WTC11 (cell line): ENCODE measurements around the gene WASF3. TPM values are rescaled to one million over a fixed set of nuclear protein-coding genes. Genes with fewer than 3 reads are reported as not detected.

ENCODE experiments used
- ATAC-seq: fragments of 200-7000 bp; cut with Tn5 transposase; 2 replicates; pipeline ENCODE4 v1.10.0; 2021; ENCODE audit warnings: mild to moderate bottlenecking, moderate library complexity
- CTCF ChIA-PET: fragments of 300-600 bp; sonication (Branson Sonifier 250); formaldehyde crosslinking; loops from one replicate; lab custom pipeline; 2021; ENCODE audit warnings: antibody characterized with exemption; lab: Charles Lee
- POLR2A ChIA-PET: fragments of 350-600 bp; sonication (Branson Sonifier 250); formaldehyde crosslinking; loops from one replicate; lab custom pipeline; 2021; ENCODE audit warnings: antibody characterized with exemption; lab: Charles Lee
- DNase-seq: peaks from one replicate; pipeline ENCODE4 v3.0.0; 2021; ENCODE audit warnings: low spot score
- H3K27ac Mint-ChIP-seq: 2 replicates; pipeline ENCODE4 v1.8.0; 2021; ENCODE audit warnings: mixed read lengths
- H3K27me3 Mint-ChIP-seq: 2 replicates; pipeline ENCODE4 v1.8.0; 2021; ENCODE audit warnings: low read depth, mild to moderate bottlenecking, moderate library complexity, mixed read lengths
- H3K36me3 Mint-ChIP-seq: 2 replicates; pipeline ENCODE4 v1.8.0; 2021; ENCODE audit warnings: mixed read lengths
- H3K4me1 Mint-ChIP-seq: 2 replicates; pipeline ENCODE4 v1.8.0; 2022; ENCODE audit warnings: mixed read lengths
- H3K4me3 Mint-ChIP-seq: 2 replicates; pipeline ENCODE4 v1.8.0; 2021; ENCODE audit warnings: mild to moderate bottlenecking, moderate library complexity, mixed read lengths
- H3K9me3 Mint-ChIP-seq: 2 replicates; pipeline ENCODE4 v1.8.0; 2021; ENCODE audit warnings: mixed read lengths
- E2F4 ChIP-seq: sonication (generic); formaldehyde crosslinking; IDR thresholded peaks from 2 replicates; pipeline ENCODE4 v1.8.1; 2022; ENCODE audit warnings: low read depth, mild to moderate bottlenecking, moderate library complexity, missing genetic modification reagents, borderline replicate concordance
- E2F5 ChIP-seq: sonication (generic); formaldehyde crosslinking; IDR thresholded peaks from 2 replicates; pipeline ENCODE4 v1.8.1; 2022; ENCODE audit warnings: mild to moderate bottlenecking, moderate library complexity, missing genetic modification reagents
- ELF4 ChIP-seq: sonication (generic); formaldehyde crosslinking; IDR thresholded peaks from 2 replicates; pipeline ENCODE4 v1.8.1; 2022; ENCODE audit warnings: low read depth, mild to moderate bottlenecking, moderate library complexity, missing genetic modification reagents
- EMX1 ChIP-seq: fragments of 250-450 bp; sonication (Bioruptor Pico); IDR thresholded peaks from 2 replicates; pipeline ENCODE4 v1.8.0; 2021; ENCODE audit warnings: mild to moderate bottlenecking
- FOXP1 ChIP-seq: sonication (generic); formaldehyde crosslinking; IDR thresholded peaks from 2 replicates; pipeline ENCODE4 v1.8.0; 2022; ENCODE audit warnings: missing genetic modification reagents, mild to moderate bottlenecking, moderate library complexity, borderline replicate concordance
- HMGA2 ChIP-seq: fragments of 250-450 bp; sonication (Bioruptor Pico); IDR thresholded peaks from 2 replicates; pipeline ENCODE4 v1.4.0; 2021; ENCODE audit warnings: mild to moderate bottlenecking, moderate library complexity
- IRF2 ChIP-seq: sonication (generic); formaldehyde crosslinking; IDR thresholded peaks from 2 replicates; pipeline ENCODE4 v1.8.0; 2022; ENCODE audit warnings: low read depth, missing genetic modification reagents, borderline replicate concordance
- JAZF1 ChIP-seq: fragments of 250-450 bp; sonication (Bioruptor Pico); IDR thresholded peaks from 2 replicates; pipeline ENCODE4 v1.9.0; 2021; ENCODE audit warnings: moderate library complexity, mild to moderate bottlenecking, inconsistent platforms
- MAX ChIP-seq: sonication (generic); formaldehyde crosslinking; IDR thresholded peaks from 2 replicates; pipeline ENCODE4 v1.8.0; 2022; ENCODE audit warnings: mild to moderate bottlenecking, missing genetic modification reagents
- NFE2L1 ChIP-seq: sonication (generic); formaldehyde crosslinking; IDR thresholded peaks from 2 replicates; pipeline ENCODE4 v1.8.1; 2023; ENCODE audit warnings: missing genetic modification reagents
- NFYB ChIP-seq: sonication (generic); formaldehyde crosslinking; conservative IDR thresholded peaks from 2 replicates; pipeline ENCODE4 v1.8.0; 2022; ENCODE audit warnings: low read depth, missing genetic modification reagents
- PREB ChIP-seq: sonication (generic); formaldehyde crosslinking; IDR thresholded peaks from 2 replicates; pipeline ENCODE4 v1.8.1; 2022; ENCODE audit warnings: mild to moderate bottlenecking, missing genetic modification reagents, moderate library complexity, borderline replicate concordance
- PRRX2 ChIP-seq: fragments of 250-450 bp; sonication (Bioruptor Pico); IDR thresholded peaks from 2 replicates; pipeline ENCODE4 v1.8.0; 2021; ENCODE audit warnings: mild to moderate bottlenecking
- RELA ChIP-seq: sonication (generic); formaldehyde crosslinking; IDR thresholded peaks from 2 replicates; pipeline ENCODE4 v1.8.1; 2022; ENCODE audit warnings: missing genetic modification reagents, mild to moderate bottlenecking, borderline replicate concordance
- TEAD4 ChIP-seq: sonication (generic); formaldehyde crosslinking; IDR thresholded peaks from 2 replicates; pipeline ENCODE4 v1.8.0; 2022; ENCODE audit warnings: mild to moderate bottlenecking, missing genetic modification reagents
- TP53 ChIP-seq: sonication (generic); formaldehyde crosslinking; IDR thresholded peaks from 2 replicates; pipeline ENCODE4 v1.8.1; 2023; ENCODE audit warnings: mild to moderate bottlenecking, missing genetic modification reagents
- USF2 ChIP-seq: sonication (generic); formaldehyde crosslinking; IDR thresholded peaks from 2 replicates; pipeline ENCODE4 v1.8.1; 2023; ENCODE audit warnings: mild to moderate bottlenecking, missing genetic modification reagents, moderate library complexity
- ZBTB21 ChIP-seq: sonication (generic); formaldehyde crosslinking; IDR thresholded peaks from 2 replicates; pipeline ENCODE4 v1.8.1; 2023; ENCODE audit warnings: mild to moderate bottlenecking, missing genetic modification reagents, borderline replicate concordance
- ZBTB43 ChIP-seq: sonication (generic); formaldehyde crosslinking; IDR thresholded peaks from 2 replicates; pipeline ENCODE4 v1.8.1; 2023; ENCODE audit warnings: mild to moderate bottlenecking, missing genetic modification reagents
- ZNF219 ChIP-seq: sonication (generic); formaldehyde crosslinking; IDR thresholded peaks from 2 replicates; pipeline ENCODE4 v1.8.0; 2023; ENCODE audit warnings: missing genetic modification reagents, mild to moderate bottlenecking, borderline replicate concordance
- ZNF232 ChIP-seq: sonication (generic); formaldehyde crosslinking; IDR thresholded peaks from 2 replicates; pipeline ENCODE4 v1.8.0; 2022; ENCODE audit warnings: mild to moderate bottlenecking, missing genetic modification reagents
- ZNF317 ChIP-seq: sonication (generic); formaldehyde crosslinking; IDR thresholded peaks from 2 replicates; pipeline ENCODE4 v1.8.1; 2023; ENCODE audit warnings: low read depth, mild to moderate bottlenecking, moderate library complexity, missing genetic modification reagents, borderline replicate concordance
- total RNA-seq: library from RNA; stranded (reverse); gene quantifications from 3 replicates; pipeline ENCODE4 v1.2.3, GENCODE V29; 2021

WASF3 gene
- total RNA-seq, 1 experiment from 2014 or later = 26.8 TPM

GRCh38 chr13:26551255-26551860, 6.1 kb upstream of the WASF3 start (continued):
- no peak for TF ChIP-seq ZNF317
- no peak for TF ChIP-seq TEAD4

- CTCF ChIA-PET = no interaction called here
- no peak overlapping the region for H3K27ac Mint-ChIP-seq
- H3K36me3 Mint-ChIP-seq = 0 out of 2 replicates have a peak, but pooled peaks cover 9% of the 10 kb centered on the region
- peaks cover 11% of the 10 kb centered on the region for H3K9me3 Mint-ChIP-seq
- POLR2A ChIA-PET = interaction anchor here (0.6 kb wide), 1 partner anchor 51 kb away, joined by 3 read pairs; no protein-coding TSS in a partner anchor
- ATAC-seq (no peak), DNase-seq (no peak)
- H3K27me3 Mint-ChIP-seq = peaks cover 32% of the 10 kb centered on the region
- TF ChIP-seq USF2 (CRISPR knock-in tag) = peak; percentile 61; the same call in 1 of the 2 replicates
- no peak for TF ChIP-seq ZNF232 (CRISPR knock-in tag)
- no peak for TF ChIP-seq E2F4 (CRISPR knock-in tag)
- TF ChIP-seq NFYB (CRISPR knock-in tag) = peak; percentile 30; the same call in 1 of the 2 replicates
- H3K4me1 Mint-ChIP-seq = peaks cover 15% of the 10 kb centered on the region
- no peak overlapping the region for H3K4me3 Mint-ChIP-seq
Observed at GRCh38 chr13:26555413-26555812, 2.1 kb upstream of the WASF3 start.

GRCh38 chr13:26557051-26557392, 461 bp upstream of the WASF3 start:
- peak overlapping the region; percentile 59 for H3K4me3 Mint-ChIP-seq

GRCh38 chr13:26558074-26558805, 757 bp downstream of the WASF3 start:
- POLR2A ChIA-PET = interaction anchor here (0.6 kb wide), 2 partner anchors 676 to 1585 kb away, joined by 4 read pairs; no protein-coding TSS in a partner anchor
- peak; percentile 15 for DNase-seq
- Mint-ChIP-seq H3K27me3 (peaks cover 32% of the 10 kb centered on the region), H3K9me3 (peaks cover 11% of the 10 kb centered on the region), H3K27ac (no peak overlapping the region), H3K36me3 (0 out of 2 replicates have a peak, but pooled peaks cover 9% of the 10 kb centered on the region), H3K4me3 (peak overlapping the region; percentile 78), H3K4me1 (peaks cover 15% of the 10 kb centered on the region)
- CTCF ChIA-PET = interaction anchor here (0.8 to 1.7 kb wide), 5 partner anchors 47 to 373 kb away, joined by 3 to 6 read pairs (median 5); no protein-coding TSS in a partner anchor
- ATAC-seq = no peak
- TF ChIP-seq IRF2 (CRISPR knock-in tag) = peak; percentile 46; the same call in 1 of the 2 replicates
- TF ChIP-seq RELA (CRISPR knock-in tag) = 0 out of 2 replicates have a peak, but pooled peaks have one; percentile 14
- TF ChIP-seq ZNF232 (CRISPR knock-in tag) = no peak
- peak; percentile 65; the same call in 1 of the 2 replicates for TF ChIP-seq E2F4 (CRISPR knock-in tag)
- no peak for TF ChIP-seq PRRX2 (CRISPR knock-in tag)
- no peak for TF ChIP-seq JAZF1 (CRISPR knock-in tag)
- TF ChIP-seq ZNF317 = 0 out of 2 replicates have a peak, but pooled peaks have one; percentile 39
- TF ChIP-seq E2F5 = 0 out of 2 replicates have a peak, but pooled peaks have one; percentile 35
- no peak for TF ChIP-seq PREB
- TF ChIP-seq ZNF219 (CRISPR knock-in tag) = 0 out of 2 replicates have a peak, but pooled peaks have one; percentile 15
- peak; percentile 37; the same call in 1 of the 2 replicates for TF ChIP-seq MAX (CRISPR knock-in tag)

More at GRCh38 chr13:26557051-26557392, 461 bp upstream of the WASF3 start:
- POLR2A ChIA-PET = interaction anchor here (1.5 kb wide), 1 partner anchor 28 kb away, joined by 4 read pairs; no protein-coding TSS in a partner anchor
- H3K9me3 Mint-ChIP-seq = peaks cover 11% of the 10 kb centered on the region
- no peak overlapping the region for H3K27ac Mint-ChIP-seq
- CTCF ChIA-PET = interaction anchor here (0.5 to 1.7 kb wide), 5 partner anchors 60 to 372 kb away, joined by 3 to 6 read pairs (median 3); no protein-coding TSS in a partner anchor
- peaks cover 32% of the 10 kb centered on the region for H3K27me3 Mint-ChIP-seq
- no peak for TF ChIP-seq TP53
- TF ChIP-seq ZBTB43 (CRISPR knock-in tag) = no peak
- TF ChIP-seq HMGA2 (CRISPR knock-in tag) = no peak
- no peak for TF ChIP-seq EMX1
- no peak for TF ChIP-seq FOXP1
- no peak for TF ChIP-seq NFE2L1
- TF ChIP-seq ELF4 (CRISPR knock-in tag) = no peak
- no peak for TF ChIP-seq ZBTB21 (CRISPR knock-in tag)
- H3K36me3 Mint-ChIP-seq = 0 out of 2 replicates have a peak, but pooled peaks cover 9% of the 10 kb centered on the region
- DNase-seq (no peak), ATAC-seq (peak; percentile 66)
- peaks cover 15% of the 10 kb centered on the region for H3K4me1 Mint-ChIP-seq
